K562 (cell line): ENCODE results near the gene B3GALT4. TPM values are rescaled to one million over a fixed set of nuclear protein-coding genes. Genes with fewer than 3 reads are reported as not detected.

Source experiments
- ATAC-seq: fragments of 200-7000 bp; cut with Tn5 transposase; 3 replicates; pipeline ENCODE4 v1.9.1; 2020; ENCODE audit warnings: moderate library complexity
- BruUV-seq: library from RNA; stranded (reverse); fragments of 400-500 nt; replicated peaks from 2 replicates; lab custom pipeline; 2021; lab: Mats Ljungman, UMichigan
- CTCF ChIA-PET: fragments of 300-600 bp; formaldehyde crosslinking; extraction: SDS; loops from one replicate; lab custom pipeline; 2021; ENCODE audit warnings: low intra/inter-chr PET ratio; lab: Yijun Ruan, JAX
- POLR2A ChIA-PET: fragments of 300-600, 350-650 bp; sonication (Branson Sonifier 250); formaldehyde crosslinking; extraction: SDS; loops from one replicate; lab custom pipeline; 2021; ENCODE audit warnings: antibody characterized with exemption, inconsistent platforms; lab: Yijun Ruan, JAX
- DNase-seq, 4 experiments: peaks; one replicate each; pipeline versions ENCODE4 v3.0.0 to v3.0.0-alpha.2; 2011 to 2018; ENCODE audit warnings: low spot score in 3 of 4, mixed read lengths in 3 of 4; ENCODE audit errors: extremely low read depth in 1 of 4
- FAIRE-seq: peaks from 2 replicates; lab custom pipeline; 2011; peaks lifted over from hg19 to GRCh38; lab: Jason Lieb, UNC
- H2AFZ ChIP-seq: 2 replicates; pipeline ENCODE4 v1.6.0; 2011; ENCODE audit warnings: low read depth, low read length, control low read depth, inconsistent platforms
- H3K27ac ChIP-seq: fragments of 200-600 bp; 3 replicates; pipeline ENCODE4 v1.8.0; 2011; ENCODE audit warnings: low read depth, mild to moderate bottlenecking, control low read depth, inconsistent platforms, low read length, moderate library complexity, mixed read lengths; ENCODE audit errors: extremely low read depth
- H3K27me3 ChIP-seq, 2 experiments: fragments of 300-600 bp in 1 of 2; 2 replicates in 1 of 2; 3 replicates in 1 of 2; pipeline versions ENCODE4 v1.6.0 to v1.8.0; 2011; ENCODE audit warnings: inconsistent platforms in 2 of 2, low read length in 2 of 2, mild to moderate bottlenecking in 1 of 2, mixed read lengths in 1 of 2, moderate library complexity in 1 of 2; ENCODE audit not compliant: control insufficient read depth in 2 of 2, insufficient read depth in 2 of 2
- H3K36me3 ChIP-seq: fragments of 300-600 bp; 3 replicates; pipeline ENCODE4 v1.8.0; 2011; ENCODE audit warnings: mild to moderate bottlenecking, low read length, inconsistent platforms; ENCODE audit not compliant: control insufficient read depth, insufficient read depth
- H3K4me1 ChIP-seq, 2 experiments: fragments of 200-600 bp in 1 of 2; replicated peaks in 1 of 2; 2 replicates in 1 of 2; 3 replicates in 1 of 2; pipeline versions ENCODE4 v1.5.1 to v1.8.0; 2011; ENCODE audit warnings: inconsistent platforms in 2 of 2, low read length in 2 of 2, mild to moderate bottlenecking in 1 of 2, mixed read lengths in 1 of 2, moderate library complexity in 1 of 2; ENCODE audit not compliant: control insufficient read depth in 2 of 2, insufficient read depth in 2 of 2
- H3K4me2 ChIP-seq: 2 replicates; pipeline ENCODE4 v1.6.1; 2011; ENCODE audit warnings: low read length, control low read depth, inconsistent platforms, mixed read lengths; ENCODE audit not compliant: insufficient read depth
- H3K4me3 ChIP-seq: fragments of 200-600 bp; sonication (generic), shearing (Covaris generic); 2 replicates; pipeline ENCODE4 v1.5.1; 2016; ENCODE audit warnings: control low read depth, inconsistent platforms
- H3K79me2 ChIP-seq: fragments of 200-600 bp; 3 replicates; pipeline ENCODE4 v1.8.0; 2011; ENCODE audit warnings: low read length, inconsistent platforms; ENCODE audit not compliant: control insufficient read depth, insufficient read depth
- H3K9ac ChIP-seq, 2 experiments: 2 replicates each; pipeline versions ENCODE4 v1.6.0 to v1.6.1; 2011; ENCODE audit warnings: low read depth in 2 of 2, low read length in 2 of 2, control low read depth in 1 of 2, inconsistent platforms in 1 of 2, mild to moderate bottlenecking in 1 of 2, mixed read lengths in 1 of 2; ENCODE audit not compliant: insufficient read depth in 1 of 2
- H3K9me1 ChIP-seq: one replicate; pipeline ENCODE4 v1.6.0; 2011; ENCODE audit warnings: inconsistent platforms, mild to moderate bottlenecking, low read length, moderate library complexity; ENCODE audit not compliant: control insufficient read depth, insufficient read depth
- H3K9me3 ChIP-seq: replicated peaks from 2 replicates; pipeline ENCODE4 v1.5.1; 2011; ENCODE audit warnings: low read depth, low read length, inconsistent platforms; ENCODE audit not compliant: control insufficient read depth, insufficient read depth
- H4K20me1 ChIP-seq: replicated peaks from 2 replicates; pipeline ENCODE4 v1.6.1; 2011; ENCODE audit warnings: low read length, inconsistent platforms, mixed read lengths; ENCODE audit not compliant: control insufficient read depth, insufficient read depth
- CBX3 ChIP-seq, 2 experiments: IDR thresholded peaks; 1 replicate in 1 of 2; 2 replicates in 1 of 2; pipeline ENCODE4 v1.6.1; 2012; ENCODE audit warnings: inconsistent platforms in 2 of 2, low read length in 2 of 2, borderline replicate concordance in 1 of 2, control low read depth in 1 of 2
- CHD4 ChIP-seq: fragments of 200-600 bp; sonication (generic); IDR thresholded peaks from 3 replicates; pipeline ENCODE4 v1.6.1; 2012; ENCODE audit warnings: low read depth, mild to moderate bottlenecking, mixed read lengths, low read length, inconsistent platforms; ENCODE audit not compliant: insufficient read depth, insufficient replicate concordance, poor library complexity, severe bottlenecking
- GTF2A2 ChIP-seq: IDR thresholded peaks from 2 replicates; pipeline ENCODE4 v1.6.1; 2016; ENCODE audit warnings: mild to moderate bottlenecking, missing genetic modification characterization, missing compliant biosample characterization
- KAT2B ChIP-seq: IDR thresholded peaks from one replicate; pipeline ENCODE4 v1.6.1; 2012; ENCODE audit warnings: low read depth, mild to moderate bottlenecking, control low read depth, inconsistent platforms, low read length, moderate library complexity
- MEF2A ChIP-seq: IDR thresholded peaks from 2 replicates; pipeline ENCODE4 v1.6.1; 2011; ENCODE audit warnings: low read depth, mild to moderate bottlenecking, low read length, moderate library complexity; ENCODE audit not compliant: control insufficient read depth
- MEF2D ChIP-seq: conservative IDR thresholded peaks from 2 replicates; pipeline ENCODE4 v1.6.1; 2016; ENCODE audit warnings: low read depth, missing genetic modification characterization, missing compliant biosample characterization
- MYNN ChIP-seq, 2 experiments: sonication (generic); formaldehyde crosslinking in 1 of 2; IDR thresholded peaks; 2 replicates each; pipeline versions ENCODE4 v1.5.0 to v1.6.1; 2016 to 2020; ENCODE audit warnings: antibody characterized with exemption in 1 of 2, missing genetic modification reagents in 1 of 2
- NRF1 ChIP-seq, 2 experiments: fragments of 450-650 bp; IDR thresholded peaks in 1 of 2; conservative IDR thresholded peaks in 1 of 2; 2 replicates each; pipeline ENCODE4 v1.6.1; 2014; ENCODE audit warnings: mild to moderate bottlenecking in 2 of 2
- RFX7 ChIP-seq: fragments of 250-450 bp; sonication (Bioruptor Pico); IDR thresholded peaks from 2 replicates; pipeline ENCODE4 v1.5.1; 2021; ENCODE audit warnings: mild to moderate bottlenecking
- RUNX1 ChIP-seq: sonication (generic); IDR thresholded peaks from 2 replicates; pipeline ENCODE4 v1.6.1; 2016; ENCODE audit warnings: antibody characterized with exemption, low read depth
- SIN3A ChIP-seq, 2 experiments: fragments of 150-350 bp in 1 of 2; IDR thresholded peaks; 2 replicates each; pipeline ENCODE4 v1.6.1; 2011 to 2016; ENCODE audit warnings: borderline replicate concordance in 2 of 2, low read depth in 2 of 2, low read length in 2 of 2, mild to moderate bottlenecking in 2 of 2, moderate library complexity in 2 of 2; ENCODE audit not compliant: control insufficient read depth in 1 of 2
- SMARCB1 ChIP-seq: IDR thresholded peaks from 2 replicates; pipeline ENCODE4 v1.6.1; 2011; ENCODE audit warnings: improper control_type of control experiment, low read depth; ENCODE audit not compliant: insufficient read length
- SMC3 ChIP-seq: conservative IDR thresholded peaks from 2 replicates; pipeline ENCODE4 v1.6.1; 2011; ENCODE audit warnings: low read depth, low read length, improper control_type of control experiment; ENCODE audit not compliant: insufficient read depth
- ZNF263 ChIP-seq: sonication (generic); formaldehyde crosslinking; IDR thresholded peaks from 2 replicates; pipeline ENCODE4 v1.8.0; 2022; ENCODE audit warnings: mild to moderate bottlenecking, missing genetic modification reagents, borderline replicate concordance
- ZNF436 ChIP-seq: fragments of 250-450, 450-650 bp; sonication (Bioruptor Pico); formaldehyde crosslinking; IDR thresholded peaks from 2 replicates; pipeline ENCODE4 v1.7.0; 2020; ENCODE audit warnings: mild to moderate bottlenecking
- ZNF717 ChIP-seq: fragments of 250-450 bp; sonication (Bioruptor Pico); IDR thresholded peaks from 2 replicates; pipeline ENCODE4 v1.5.0; 2021
- ZNF740 ChIP-seq, 3 experiments: fragments of 200-800 bp in 1 of 3; sonication (Bioruptor generic) in 1 of 3; sonication (generic) in 1 of 3; formaldehyde crosslinking in 1 of 3; IDR thresholded peaks; 2 replicates each; pipeline versions ENCODE4 v1.6.1 to v1.8.0; 2016 to 2022; ENCODE audit warnings: mild to moderate bottlenecking in 2 of 3, missing compliant biosample characterization in 2 of 3, missing genetic modification characterization in 2 of 3, missing genetic modification reagents in 1 of 3
- WGBS: fragments of 100-300 bp; shearing (Covaris generic); methylation state at CpG from one replicate; pipeline ENCODE4 v1.1.6; 2016; ENCODE audit warnings: low coverage, mixed read lengths; ENCODE audit not compliant: insufficient coverage; ENCODE audit errors: missing lambda C conversion rate; 5-methylcytosine and 5-hydroxymethylcytosine counted together
- in situ Hi-C: fragments of 300-500 bp; cut with MboI; formaldehyde crosslinking; loops from 4 replicates; pipeline ENCODE4 v1.15.0; 2018; ENCODE audit warnings: inconsistent platforms, mixed read lengths
- intact Hi-C: fragments of 100-400 bp; cut with micrococcal nuclease; formaldehyde crosslinking; loops from 2 replicates; pipeline ENCODE4 v1.14.2; 2022
- polyA plus RNA-seq, 8 experiments: library from polyadenylated mRNA; depleted of rRNA in 4 of 8; stranded (reverse) in 5 of 8; unstranded in 3 of 8; fragments of >200 nt; fragmentation: Nextera tagmentation in 2 of 8; fragmentation: Illumina TruSeq in 1 of 8; extraction: Ambion mirVana in 2 of 8; extraction: Trizol in 1 of 8; gene quantifications; 2 replicates each; pipeline versions ENCODE4 v1.2.1 to v1.2.3, GENCODE V29; 2011 to 2014; ENCODE audit warnings: inconsistent platforms in 1 of 8, missing spikeins in 1 of 8
- total RNA-seq, 7 experiments: library from RNA; depleted of rRNA in 6 of 7; stranded (reverse); fragments of >200 nt in 6 of 7; fragmentation: Illumina TruSeq in 2 of 7; extraction: Trizol in 2 of 7; gene quantifications; 2 replicates each; pipeline versions ENCODE4 v1.2.1 to v1.2.3, GENCODE V29; 2011 to 2021; ENCODE audit warnings: low replicate concordance in 1 of 7
- TF ChIP-seq, protein P1 (sequence below): sonication (generic); formaldehyde crosslinking; IDR thresholded peaks from 2 replicates; pipeline ENCODE4 v1.8.0; 2022; ENCODE audit warnings: mild to moderate bottlenecking, missing genetic modification reagents

Gene B3GALT4
- total and polyA plus RNA-seq, 9 of the 15 experiments (the other 6 are each of a cell fraction or from before 2014, with no cell fraction given) = 0.11 to 1.3 (median 0.53) TPM; not detected in 1

DNA sequence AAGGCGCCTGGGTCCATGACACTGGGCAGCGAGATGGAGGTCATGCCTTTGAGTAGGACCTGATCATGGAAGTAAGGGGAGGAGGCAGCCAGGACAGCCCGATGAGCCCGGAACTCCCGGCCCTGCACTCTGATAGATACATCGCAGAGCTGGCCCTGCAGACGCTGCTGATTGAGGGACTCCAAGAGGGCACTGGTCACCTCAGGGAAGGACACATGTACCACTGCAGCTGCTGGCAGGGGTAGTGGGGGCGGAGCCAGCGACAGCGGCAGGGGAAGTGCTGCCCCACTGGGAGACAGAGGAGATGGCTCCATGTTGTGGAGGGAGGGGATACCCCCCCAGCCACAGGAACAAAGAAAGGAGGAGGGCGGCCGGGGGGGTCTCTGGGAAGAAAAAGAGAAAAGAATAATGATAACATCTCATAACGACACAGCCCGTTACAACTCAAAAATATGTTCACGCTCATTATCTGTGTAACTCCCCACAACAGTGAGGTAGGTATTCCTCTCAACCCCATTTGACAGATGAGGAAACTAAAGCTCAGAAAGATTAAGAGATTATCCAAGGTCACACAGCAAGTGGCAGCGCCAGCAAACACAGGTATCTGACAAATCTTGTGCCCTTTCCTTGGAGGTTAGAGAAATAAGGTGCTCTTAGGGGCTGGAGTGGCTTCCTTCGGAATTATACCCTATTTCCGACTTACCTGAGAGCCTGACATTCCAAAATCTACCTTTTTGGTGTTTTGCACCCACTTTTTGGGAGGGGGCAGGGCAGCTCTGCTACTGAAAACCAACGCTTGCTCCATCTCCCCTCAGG is 39.9 kb downstream of the B3GALT4 start:
- Histone ChIP-seq H2AFZ (no peak overlapping the region), H3K9ac (peak overlapping the region; percentile 23 to 38; a peak in 3 of 4 replicates), H4K20me1 (peaks cover 10% of the 10 kb centered on the region; the same call in 1 of the 2 replicates), H3K4me3 (peak overlapping the region; percentile 63), H3K79me2 (peaks cover 65% of the 10 kb centered on the region), H3K4me2 (peak overlapping the region; percentile 77), H3K27me3 (no peaks in the 10 kb centered on the region), H3K27ac (no peak overlapping the region), H3K36me3 (peaks cover 46% of the 10 kb centered on the region), H3K9me3 (no peaks in the 10 kb centered on the region), H3K9me1 (peaks cover 3% of the 10 kb centered on the region), H3K4me1 (peaks cover 60 to 80% of the 10 kb centered on the region in 2 experiments)
- BruUV-seq = no TSS peak
- intact Hi-C loops = loop anchor here (1.0 kb wide), 1 partner anchor 45 kb away; the partner anchor contains the start of gene RPS18
- DNase-seq = no peak
- no peak for FAIRE-seq
- ChIA-PET POLR2A (interaction anchor here (0.5 to 2.6 kb wide), 10 partner anchors 9 to 345 kb away, joined by 3 to 32 read pairs (median 4); partner anchors contain the start of genes B3GALT4, RGL2, RPS18 and VPS52), CTCF (no interaction called here)
- in situ Hi-C loops = no loop called here
- WGBS = 53% methylated on average over 19 of the region's 19 CpGs
- ATAC-seq = no peak
- peak; percentile 25; the same call in 1 of the 2 replicates for TF ChIP-seq RFX7 (CRISPR knock-in tag)
- TF ChIP-seq MEF2A = no peak
- peak; percentile 34 for TF ChIP-seq SMARCB1
- peak; percentile 30 for TF ChIP-seq CHD4
- TF ChIP-seq GTF2A2 (tag) = no peak
- TF ChIP-seq SIN3A (IDR thresholded peaks at IDR 0.05; ENCODE audit: borderline replicate concordance in 2 of 2, control insufficient read depth in 1 of 2, low read depth in 2 of 2, low read length in 2 of 2) = 0 out of 4 replicates have a peak, but pooled peaks of 1 of the 2 experiments have one; percentile 11
- no peak for TF ChIP-seq ZNF436 (CRISPR knock-in tag)
- TF ChIP-seq ZNF717 (CRISPR knock-in tag) = no peak
- TF ChIP-seq CBX3 (IDR thresholded peaks at IDR 0.05; ENCODE audit: borderline replicate concordance in 1 of 2, low read length in 2 of 2) = peak in 1 of 2 experiments; percentile 69; a peak in 1 of 3 replicates
- TF ChIP-seq, protein P1, sequence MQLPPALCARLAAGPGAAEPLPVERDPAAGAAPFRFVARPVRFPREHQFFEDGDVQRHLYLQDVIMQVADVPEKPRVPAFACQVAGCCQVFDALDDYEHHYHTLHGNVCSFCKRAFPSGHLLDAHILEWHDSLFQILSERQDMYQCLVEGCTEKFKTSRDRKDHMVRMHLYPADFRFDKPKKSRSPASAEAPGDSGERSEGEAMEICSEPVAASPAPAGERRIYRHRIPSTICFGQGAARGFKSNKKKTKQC (CRISPR knock-in tag) = no peak
- no peak for TF ChIP-seq ZNF263
- TF ChIP-seq ZNF740 (CRISPR knock-in tag; IDR thresholded peaks at IDR 0.05) = 0 out of 2 replicates have a peak, but pooled peaks have one; percentile 31
- TF ChIP-seq ZNF740 (tag; IDR thresholded peaks at IDR 0.05) = no peak
- no peak for TF ChIP-seq SMC3
- TF ChIP-seq MEF2D (tag) = no peak
- no peak for TF ChIP-seq NRF1 (conservative IDR thresholded peaks at IDR 0.05 in 1 of 2, IDR thresholded peaks at IDR 0.05 in 1 of 2)
- TF ChIP-seq KAT2B = no peak
- no peak for TF ChIP-seq RUNX1
- TF ChIP-seq MYNN (IDR thresholded peaks at IDR 0.05) = no peak
- no peak for TF ChIP-seq MYNN (CRISPR knock-in tag; IDR thresholded peaks at IDR 0.05)
